Neuronal stem cell (in vitro differentiated cells): ENCODE measurements around the gene LRRD1.

ENCODE experiments used
- DNase-seq: peaks from one replicate; pipeline ENCODE4 v3.0.0-alpha.2; 2013; ENCODE audit warnings: low spot score
- H2AFZ ChIP-seq: one replicate; pipeline ENCODE4 v1.6.1; 2013; ENCODE audit warnings: mild to moderate bottlenecking, low read length, inconsistent platforms
- H2AK5ac ChIP-seq: 2 replicates; pipeline ENCODE4 v1.6.1; 2013; ENCODE audit warnings: low read depth, mild to moderate bottlenecking, inconsistent platforms, low read length, moderate library complexity, mixed read lengths
- H2BK120ac ChIP-seq: 2 replicates; pipeline ENCODE4 v1.6.1; 2013; ENCODE audit warnings: low read depth, mild to moderate bottlenecking, inconsistent platforms, low read length, moderate library complexity, mixed read lengths
- H2BK12ac ChIP-seq: one replicate; pipeline ENCODE4 v1.6.1; 2013; ENCODE audit warnings: low read length, inconsistent platforms
- H2BK15ac ChIP-seq: 2 replicates; pipeline ENCODE4 v1.6.1; 2013; ENCODE audit warnings: mild to moderate bottlenecking, low read length, inconsistent platforms, mixed read lengths
- H2BK5ac ChIP-seq: one replicate; pipeline ENCODE4 v1.6.1; 2013; ENCODE audit warnings: inconsistent platforms, mild to moderate bottlenecking, low read length, moderate library complexity
- H3K14ac ChIP-seq: one replicate; pipeline ENCODE4 v1.6.1; 2013; ENCODE audit warnings: low read length, inconsistent platforms
- H3K18ac ChIP-seq: 2 replicates; pipeline ENCODE4 v1.6.1; 2013; ENCODE audit warnings: low read length, inconsistent platforms
- H3K23ac ChIP-seq: 2 replicates; pipeline ENCODE4 v1.6.1; 2013; ENCODE audit warnings: low read depth, mild to moderate bottlenecking, mixed read lengths, low read length, inconsistent platforms; ENCODE audit not compliant: poor library complexity
- H3K27ac ChIP-seq: replicated peaks from 3 replicates; pipeline ENCODE4 v1.5.1; 2013; ENCODE audit warnings: low read length, inconsistent platforms
- H3K27me3 ChIP-seq, 3 experiments: 2 replicates each; pipeline ENCODE4 v1.6.1; 2013; ENCODE audit warnings: low read length in 3 of 3, mild to moderate bottlenecking in 2 of 3, inconsistent platforms in 1 of 3, low read depth in 1 of 3, mixed read lengths in 1 of 3, moderate library complexity in 1 of 3; ENCODE audit not compliant: control insufficient read depth in 3 of 3, insufficient read depth in 3 of 3
- H3K36me3 ChIP-seq, 2 donors: replicated peaks in 1 of 2; 2 replicates each; pipeline ENCODE4 v1.6.1; 2013; ENCODE audit warnings: low read length in 2 of 2; ENCODE audit not compliant: control insufficient read depth in 2 of 2, insufficient read depth in 2 of 2
- H3K4ac ChIP-seq: 2 replicates; pipeline ENCODE4 v1.6.1; 2013; ENCODE audit warnings: inconsistent platforms, mild to moderate bottlenecking, low read length, moderate library complexity
- H3K4me1 ChIP-seq, 2 donors: 1 replicate in 1 of 2; 2 replicates in 1 of 2; pipeline ENCODE4 v1.6.1; 2013; ENCODE audit warnings: low read length in 2 of 2, low read depth in 1 of 2; ENCODE audit not compliant: control insufficient read depth in 2 of 2, insufficient read depth in 1 of 2
- H3K4me2 ChIP-seq: one replicate; pipeline ENCODE4 v1.6.1; 2013; ENCODE audit warnings: mild to moderate bottlenecking, low read length, inconsistent platforms; ENCODE audit not compliant: insufficient read depth, poor library complexity, severe bottlenecking
- H3K4me3 ChIP-seq, 2 donors: 2 replicates each; pipeline ENCODE4 v1.5.1; 2013; ENCODE audit warnings: low read length in 2 of 2, mild to moderate bottlenecking in 2 of 2, inconsistent platforms in 1 of 2, moderate library complexity in 1 of 2
- H3K79me1 ChIP-seq: one replicate; pipeline ENCODE4 v1.6.1; 2013; ENCODE audit warnings: low read depth, mild to moderate bottlenecking, inconsistent platforms, low read length, moderate library complexity
- H3K9ac ChIP-seq: one replicate; pipeline ENCODE4 v1.6.1; 2013; ENCODE audit warnings: mild to moderate bottlenecking, low read depth, low read length, inconsistent platforms; ENCODE audit not compliant: poor library complexity
- H3K9me3 ChIP-seq, 2 donors: replicated peaks in 1 of 2; 2 replicates each; pipeline versions ENCODE3 to v1.6.1; 2013; ENCODE audit warnings: low read length in 2 of 2, mild to moderate bottlenecking in 2 of 2, inconsistent platforms in 1 of 2, low read depth in 1 of 2, mixed read lengths in 1 of 2, moderate library complexity in 1 of 2; ENCODE audit not compliant: control insufficient read depth in 2 of 2, insufficient read depth in 1 of 2
- H4K8ac ChIP-seq: one replicate; pipeline ENCODE4 v1.6.1; 2013; ENCODE audit warnings: low read depth, mild to moderate bottlenecking, inconsistent platforms, low read length, moderate library complexity
- H4K91ac ChIP-seq: one replicate; pipeline ENCODE4 v1.6.1; 2013; ENCODE audit warnings: low read length, low read depth, mild to moderate bottlenecking, inconsistent platforms; ENCODE audit not compliant: poor library complexity
- WGBS, 2 donors: extraction: QIAGEN DNeasy Blood & Tissue Kit; methylation state at CpG; one replicate each; pipeline ENCODE4 v1.1.7; 2013; ENCODE audit warnings: missing lambda C conversion rate in 2 of 2, mixed read lengths in 1 of 2; ENCODE audit not compliant: insufficient read length in 2 of 2, insufficient replicate concordance in 1 of 2; ENCODE audit errors: extremely low coverage in 2 of 2; 5-methylcytosine and 5-hydroxymethylcytosine counted together

The LRRD1 gene

GRCh38 chr7:92116949-92117348 is 62.0 kb downstream of the LRRD1 start:
- Histone ChIP-seq H3K18ac (no peak overlapping the region), H3K9ac (no peak overlapping the region), H3K14ac (no peak overlapping the region), H2BK120ac (no peak overlapping the region), H3K36me3 (peaks cover 22 to 94% of the 10 kb centered on the region in 2 donors), H2BK12ac (no peak overlapping the region), H2AFZ (no peak overlapping the region), H2BK5ac (no peak overlapping the region), H4K8ac (no peak overlapping the region), H3K27me3 (no peaks in the 10 kb centered on the region), H3K4me2 (no peak overlapping the region), H3K4ac (no peak overlapping the region), H2AK5ac (no peak overlapping the region), H4K91ac (no peak overlapping the region), H3K79me1 (peaks cover 1% of the 10 kb centered on the region), H3K27ac (no peak overlapping the region), H3K23ac (no peak overlapping the region), H3K4me1 (no peaks in the 10 kb centered on the region), H3K4me3 (no peak overlapping the region), H3K9me3 (peaks cover 0 to 11% of the 10 kb centered on the region in 2 donors), H2BK15ac (no peak overlapping the region)
- WGBS, 2 donors = no CpG with 5 or more reads among the region's 3 CpGs
- no peak for DNase-seq

GRCh38 chr7:92115821-92116220 is 63.1 kb downstream of the LRRD1 start:
- Histone ChIP-seq H3K4ac (no peak overlapping the region), H3K27me3 (no peaks in the 10 kb centered on the region), H2AK5ac (no peak overlapping the region), H2BK120ac (no peak overlapping the region), H2BK15ac (no peak overlapping the region), H4K91ac (no peak overlapping the region), H3K9ac (no peak overlapping the region), H3K23ac (no peak overlapping the region), H3K79me1 (peaks cover 1% of the 10 kb centered on the region), H3K4me1 (no peaks in the 10 kb centered on the region), H3K4me2 (no peak overlapping the region), H2BK12ac (no peak overlapping the region), H3K18ac (no peak overlapping the region), H3K14ac (no peak overlapping the region), H2BK5ac (no peak overlapping the region), H3K4me3 (peak overlapping the region in 1 of 2 donors; percentile 50), H2AFZ (no peak overlapping the region), H3K36me3 (peaks cover 19 to 94% of the 10 kb centered on the region in 2 donors), H4K8ac (no peak overlapping the region), H3K27ac (no peak overlapping the region), H3K9me3 (peaks cover 0 to under 1% of the 10 kb centered on the region in 2 donors)
- DNase-seq = no peak
- WGBS, 2 donors = no CpG with 5 or more reads among the region's 5 CpGs

- no peak overlapping the region for H2BK15ac ChIP-seq
- no peak overlapping the region for H2BK12ac ChIP-seq
- no peaks in the 10 kb centered on the region for H3K4me1 ChIP-seq
- H3K9ac ChIP-seq = no peak overlapping the region
- no peaks in the 10 kb centered on the region for H3K9me3 ChIP-seq
- no peak overlapping the region for H3K14ac ChIP-seq
- no peaks in the 10 kb centered on the region for H3K27me3 ChIP-seq
- H4K8ac ChIP-seq = no peak overlapping the region
- H3K23ac ChIP-seq = no peak overlapping the region
- H2AFZ ChIP-seq = no peak overlapping the region
- H3K4me3 ChIP-seq = no peak overlapping the region
- DNase-seq = no peak
- WGBS, 2 donors = no CpG with 5 or more reads among the region's 2 CpGs
- H2BK120ac ChIP-seq = no peak overlapping the region
- peaks cover 1% of the 10 kb centered on the region for H3K79me1 ChIP-seq
- no peak overlapping the region for H3K4me2 ChIP-seq
- peaks cover 9 to 92% of the 10 kb centered on the region in 2 donors for H3K36me3 ChIP-seq
- no peak overlapping the region for H3K18ac ChIP-seq
- H2BK5ac ChIP-seq = no peak overlapping the region
- H2AK5ac ChIP-seq = no peak overlapping the region
- no peak overlapping the region for H3K27ac ChIP-seq
- H3K4ac ChIP-seq = no peak overlapping the region
- H4K91ac ChIP-seq = no peak overlapping the region
Measured at GRCh38 chr7:92110857-92111256, 68.1 kb downstream of the LRRD1 start.

DNA sequence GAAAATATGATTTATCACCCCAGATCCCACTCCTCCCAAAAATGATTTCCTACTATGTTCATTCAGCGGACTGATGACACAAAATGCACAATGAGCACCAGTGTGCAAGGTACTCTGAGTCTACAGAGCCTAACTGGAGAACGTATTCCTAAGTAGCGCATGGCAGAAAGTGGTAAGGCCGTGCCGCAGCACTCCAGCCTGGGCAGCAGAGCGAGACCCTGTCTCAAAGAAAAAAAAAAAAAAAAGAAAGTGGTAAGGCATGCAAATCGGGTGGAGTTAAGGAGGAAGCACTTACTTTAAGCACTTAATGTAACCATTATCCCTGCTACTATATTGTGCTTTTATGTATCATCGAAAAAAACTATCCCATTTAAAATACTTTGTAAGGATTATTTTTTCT is 70.1 kb downstream of the LRRD1 start:
- H2BK120ac ChIP-seq = no peak overlapping the region
- no peaks in the 10 kb centered on the region for H3K27me3 ChIP-seq
- H3K4me2 ChIP-seq = no peak overlapping the region
- H4K91ac ChIP-seq = no peak overlapping the region
- H3K4me1 ChIP-seq = no peaks in the 10 kb centered on the region
- H4K8ac ChIP-seq = no peak overlapping the region
- no CpG with 5 or more reads among the region's 8 CpGs for WGBS, 2 donors
- H3K9me3 ChIP-seq = no peaks in the 10 kb centered on the region
- H3K79me1 ChIP-seq = no peaks in the 10 kb centered on the region
- H3K4ac ChIP-seq = no peak overlapping the region
- no peak overlapping the region for H3K27ac ChIP-seq
- H3K23ac ChIP-seq = no peak overlapping the region
- H2BK12ac ChIP-seq = no peak overlapping the region
- no peak overlapping the region for H2BK5ac ChIP-seq
- no peak for DNase-seq
- peaks cover 6 to 89% of the 10 kb centered on the region in 2 donors for H3K36me3 ChIP-seq
- H3K4me3 ChIP-seq = no peak overlapping the region
- no peak overlapping the region for H3K18ac ChIP-seq
- no peak overlapping the region for H2BK15ac ChIP-seq
- H3K9ac ChIP-seq = no peak overlapping the region
- no peak overlapping the region for H3K14ac ChIP-seq
- no peak overlapping the region for H2AK5ac ChIP-seq
- H2AFZ ChIP-seq = no peak overlapping the region
